HEK293T (cell line): Measurements from ENCODE around the gene MAP3K10.

ENCODE experiments used
- CTCF ChIA-PET: fragments of 350-600 bp; formaldehyde crosslinking; extraction: SDS; loops from one replicate; lab custom pipeline; 2021; ENCODE audit warnings: antibody characterized with exemption, inconsistent platforms; lab: Yijun Ruan, JAX
- POLR2A ChIA-PET: fragments of 350-600 bp; formaldehyde crosslinking; extraction: SDS; loops from one replicate; lab custom pipeline; 2020; ENCODE audit warnings: antibody characterized with exemption, inconsistent platforms; lab: Yijun Ruan, JAX
- DNase-seq: peaks from one replicate; pipeline ENCODE4 v3.0.0; 2012; ENCODE audit warnings: mixed read lengths; ENCODE audit errors: extremely low spot score
- ARNT ChIP-seq: fragments of 450-650 bp; IDR thresholded peaks from 2 replicates; pipeline ENCODE4 v1.6.1; 2017; ENCODE audit warnings: mild to moderate bottlenecking
- BHLHE40 ChIP-seq: fragments of 450-650 bp; IDR thresholded peaks from 2 replicates; pipeline ENCODE4 v1.6.1; 2016; ENCODE audit warnings: mild to moderate bottlenecking, moderate library complexity, borderline replicate concordance
- CTBP1 ChIP-seq: fragments of 450-650 bp; IDR thresholded peaks from 2 replicates; pipeline ENCODE4 v1.6.1; 2016; ENCODE audit warnings: borderline replicate concordance
- ELF4 ChIP-seq: fragments of 450-650 bp; IDR thresholded peaks from 2 replicates; pipeline ENCODE4 v1.6.1; 2017; ENCODE audit warnings: antibody characterized with exemption
- FOXA1 ChIP-seq: fragments of 450-650 bp; IDR thresholded peaks from 2 replicates; pipeline ENCODE4 v1.6.1; 2016; ENCODE audit warnings: mild to moderate bottlenecking
- FOXK2 ChIP-seq: fragments of 450-650 bp; IDR thresholded peaks from 2 replicates; pipeline ENCODE4 v1.6.1; 2016; ENCODE audit warnings: mild to moderate bottlenecking
- FOXM1 ChIP-seq: fragments of 450-650 bp; IDR thresholded peaks from 2 replicates; pipeline ENCODE4 v1.6.1; 2017; ENCODE audit warnings: mild to moderate bottlenecking, borderline replicate concordance
- HDGF ChIP-seq: fragments of 450-650 bp; IDR thresholded peaks from 2 replicates; pipeline ENCODE4 v1.6.1; 2017; ENCODE audit warnings: antibody characterized with exemption, borderline replicate concordance
- L3MBTL2 ChIP-seq: fragments of 450-650 bp; conservative IDR thresholded peaks from 2 replicates; pipeline ENCODE4 v1.6.1; 2016; ENCODE audit warnings: mild to moderate bottlenecking
- LEF1 ChIP-seq: fragments of 450-650 bp; IDR thresholded peaks from 2 replicates; pipeline ENCODE4 v1.6.1; 2017; ENCODE audit warnings: mild to moderate bottlenecking, borderline replicate concordance
- NFRKB ChIP-seq: fragments of 450-650 bp; IDR thresholded peaks from 2 replicates; pipeline ENCODE4 v1.6.1; 2016; ENCODE audit warnings: mild to moderate bottlenecking, moderate library complexity
- SP1 ChIP-seq: fragments of 450-650 bp; IDR thresholded peaks from 2 replicates; pipeline ENCODE4 v1.6.1; 2017
- SUZ12 ChIP-seq: fragments of 450-650 bp; IDR thresholded peaks from 2 replicates; pipeline ENCODE4 v1.6.1; 2016; ENCODE audit warnings: mild to moderate bottlenecking
- TARDBP ChIP-seq: fragments of 450-650 bp; IDR thresholded peaks from 2 replicates; pipeline ENCODE4 v1.6.1; 2016
- ZNF384 ChIP-seq: fragments of 450-650 bp; IDR thresholded peaks from 2 replicates; pipeline ENCODE4 v1.6.1; 2016
- TF ChIP-seq, protein P1 (sequence below): fragments of 450-650 bp; IDR thresholded peaks from 2 replicates; pipeline ENCODE4 v1.6.1; 2016

The MAP3K10 gene

DNA sequence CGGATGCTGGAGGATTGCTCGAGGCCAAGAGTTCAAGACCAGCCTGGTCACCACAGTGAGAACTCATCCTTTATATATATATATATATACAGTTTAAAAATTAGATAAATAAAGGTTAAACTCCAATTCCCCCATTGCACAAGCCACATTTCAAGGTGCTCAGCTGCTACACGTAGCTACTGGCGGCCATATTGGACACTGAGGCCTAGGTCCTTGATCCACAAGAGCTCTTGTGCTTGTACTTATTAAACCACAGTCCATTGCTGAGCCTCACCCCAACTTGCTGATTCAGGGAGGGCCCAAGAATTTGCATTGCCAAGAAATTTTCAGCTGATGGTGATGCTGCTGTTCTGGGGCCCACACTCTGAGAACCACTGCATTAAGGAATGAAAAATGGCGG lies 17.4 kb downstream of the MAP3K10 start:
- no peak for DNase-seq
- POLR2A ChIA-PET: no interaction called here
- no peak for TF ChIP-seq FOXM1
- TF ChIP-seq HDGF: no peak
- no peak for TF ChIP-seq SP1
- no peak for TF ChIP-seq FOXK2
- no peak for TF ChIP-seq ELF4
- no peak for TF ChIP-seq BHLHE40
- no peak for TF ChIP-seq CTBP1
- TF ChIP-seq SUZ12: no peak
- no peak for TF ChIP-seq L3MBTL2
- TF ChIP-seq ZNF384: no peak
- TF ChIP-seq, protein P1, sequence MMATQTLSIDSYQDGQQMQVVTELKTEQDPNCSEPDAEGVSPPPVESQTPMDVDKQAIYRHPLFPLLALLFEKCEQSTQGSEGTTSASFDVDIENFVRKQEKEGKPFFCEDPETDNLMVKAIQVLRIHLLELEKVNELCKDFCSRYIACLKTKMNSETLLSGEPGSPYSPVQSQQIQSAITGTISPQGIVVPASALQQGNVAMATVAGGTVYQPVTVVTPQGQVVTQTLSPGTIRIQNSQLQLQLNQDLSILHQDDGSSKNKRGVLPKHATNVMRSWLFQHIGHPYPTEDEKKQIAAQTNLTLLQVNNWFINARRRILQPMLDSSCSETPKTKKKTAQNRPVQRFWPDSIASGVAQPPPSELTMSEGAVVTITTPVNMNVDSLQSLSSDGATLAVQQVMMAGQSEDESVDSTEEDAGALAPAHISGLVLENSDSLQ: no peak
- no peak for TF ChIP-seq FOXA1
- no peak for TF ChIP-seq ARNT
- TF ChIP-seq LEF1: no peak
- TF ChIP-seq TARDBP: no peak
- no peak for TF ChIP-seq NFRKB
- CTCF ChIA-PET: no interaction called here

DNA sequence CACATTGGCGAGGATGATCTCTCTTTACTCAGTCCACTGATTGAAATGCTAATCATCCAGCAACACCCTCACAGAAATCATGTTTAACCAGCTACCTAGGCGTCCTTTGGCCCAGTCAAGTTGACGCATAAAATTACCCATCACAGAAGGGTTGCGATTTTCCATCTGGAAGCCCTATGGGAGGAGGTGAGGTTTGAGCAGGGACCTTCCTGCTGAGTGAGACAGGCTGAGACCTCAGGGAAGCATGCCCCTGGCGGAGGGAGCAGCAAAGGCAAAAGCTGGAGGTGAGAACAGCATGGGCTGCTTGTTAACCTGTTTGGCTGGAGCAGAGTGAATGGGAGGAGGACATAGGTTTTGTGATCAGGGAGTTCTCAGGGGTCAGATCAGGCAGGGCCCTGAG lies 19.7 kb downstream of the MAP3K10 start:
- TF ChIP-seq HDGF: no peak
- no peak for TF ChIP-seq ARNT
- no peak for TF ChIP-seq FOXA1
- no peak for TF ChIP-seq BHLHE40
- no peak for TF ChIP-seq FOXM1
- no peak for TF ChIP-seq TARDBP
- TF ChIP-seq ZNF384: no peak
- no peak for TF ChIP-seq ELF4
- TF ChIP-seq, protein P1: no peak
- no peak for TF ChIP-seq NFRKB
- TF ChIP-seq FOXK2: no peak
- TF ChIP-seq SUZ12: no peak
- TF ChIP-seq LEF1: no peak
- no peak for TF ChIP-seq L3MBTL2
- TF ChIP-seq SP1: no peak
- no peak for TF ChIP-seq CTBP1
- ChIA-PET CTCF (interaction anchor here (0.6 kb wide), 1 partner anchor 16 kb away, joined by 7 read pairs; no protein-coding TSS in a partner anchor), POLR2A (no interaction called here)
- DNase-seq: no peak

DNA sequence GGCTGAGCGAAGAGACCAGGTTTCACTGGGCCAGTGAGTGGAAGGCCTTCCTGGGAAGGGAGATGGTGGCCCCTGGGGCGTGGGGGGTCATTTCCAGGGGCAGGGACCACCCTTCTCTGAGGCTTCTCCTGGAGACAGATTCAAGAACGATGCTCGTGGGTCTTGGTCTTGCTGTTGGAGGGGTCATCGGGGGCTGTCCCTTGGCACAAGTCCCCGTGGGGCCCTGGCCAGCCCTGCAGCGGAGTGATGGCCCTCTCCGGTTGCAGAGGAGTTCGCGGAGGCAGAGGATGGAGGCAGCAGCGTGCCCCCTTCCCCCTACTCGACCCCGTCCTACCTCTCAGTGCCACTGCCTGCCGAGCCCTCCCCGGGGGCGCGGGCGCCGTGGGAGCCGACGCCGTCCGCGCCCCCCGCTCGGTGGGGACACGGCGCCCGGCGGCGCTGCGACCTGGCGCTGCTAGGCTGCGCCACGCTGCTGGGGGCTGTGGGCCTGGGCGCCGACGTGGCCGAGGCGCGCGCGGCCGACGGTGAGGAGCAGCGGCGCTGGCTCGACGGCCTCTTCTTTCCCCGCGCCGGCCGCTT lies 22.1 kb downstream of the MAP3K10 start:
- POLR2A ChIA-PET: no interaction called here
- TF ChIP-seq NFRKB (no peak), SUZ12 (no peak), BHLHE40 (no peak), ZNF384 (no peak), LEF1 (no peak), CTBP1 (no peak), FOXK2 (no peak), ARNT (no peak), FOXM1 (no peak), HDGF (no peak), ELF4 (no peak), TARDBP (no peak), FOXA1 (no peak), L3MBTL2 (no peak), SP1 (no peak)
- TF ChIP-seq, protein P1: no peak
- no peak for DNase-seq
- CTCF ChIA-PET: no interaction called here

DNA sequence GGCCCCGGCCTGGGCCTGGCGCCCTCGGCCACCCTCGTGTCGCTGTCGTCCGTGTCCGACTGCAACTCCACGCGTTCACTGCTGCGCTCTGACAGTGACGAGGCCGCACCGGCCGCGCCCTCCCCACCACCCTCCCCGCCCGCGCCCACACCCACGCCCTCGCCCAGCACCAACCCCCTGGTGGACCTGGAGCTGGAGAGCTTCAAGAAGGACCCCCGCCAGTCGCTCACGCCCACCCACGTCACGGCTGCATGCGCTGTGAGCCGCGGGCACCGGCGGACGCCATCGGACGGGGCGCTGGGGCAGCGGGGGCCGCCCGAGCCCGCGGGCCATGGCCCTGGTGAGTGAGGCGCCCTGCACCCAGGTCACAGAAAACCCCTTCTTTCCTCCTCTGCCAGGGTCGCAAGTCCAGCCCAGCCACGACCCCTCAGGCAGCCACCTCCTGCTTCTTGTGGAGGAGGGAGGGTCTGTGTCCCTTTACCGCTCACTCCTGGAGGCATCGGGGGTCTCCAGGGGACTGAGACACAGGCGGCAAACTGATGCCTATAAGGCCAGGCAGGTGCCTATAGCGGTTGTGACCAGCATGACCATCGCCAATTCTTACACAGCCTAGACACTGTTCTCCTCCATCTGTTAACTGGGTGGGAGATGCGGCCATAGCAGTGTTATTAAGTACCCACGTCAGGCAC lies 22.8 kb downstream of the MAP3K10 start:
- no peak for DNase-seq
- POLR2A ChIA-PET: no interaction called here
- CTCF ChIA-PET: no interaction called here
- TF ChIP-seq TARDBP (no peak), CTBP1 (no peak), FOXM1 (no peak), ELF4 (no peak), FOXA1 (no peak), LEF1 (no peak), BHLHE40 (no peak), HDGF (no peak), SUZ12 (no peak), ARNT (no peak), ZNF384 (no peak)
- TF ChIP-seq, protein P1: no peak

DNA sequence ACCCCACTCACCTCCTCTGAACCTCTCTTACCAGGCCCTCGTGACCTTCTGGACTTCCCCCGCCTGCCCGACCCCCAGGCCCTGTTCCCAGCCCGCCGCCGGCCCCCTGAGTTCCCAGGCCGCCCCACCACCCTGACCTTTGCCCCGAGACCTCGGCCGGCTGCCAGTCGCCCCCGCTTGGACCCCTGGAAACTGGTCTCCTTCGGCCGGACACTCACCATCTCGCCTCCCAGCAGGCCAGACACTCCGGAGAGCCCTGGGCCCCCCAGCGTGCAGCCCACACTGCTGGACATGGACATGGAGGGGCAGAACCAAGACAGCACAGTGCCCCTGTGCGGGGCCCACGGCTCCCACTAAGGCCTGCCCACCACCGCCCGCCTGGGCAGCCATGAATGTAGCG lies 23.7 kb downstream of the MAP3K10 start:
- CTCF ChIA-PET: no interaction called here
- no peak for DNase-seq
- TF ChIP-seq FOXM1: no peak
- no peak for TF ChIP-seq L3MBTL2
- TF ChIP-seq LEF1: no peak
- TF ChIP-seq ZNF384: no peak
- no peak for TF ChIP-seq BHLHE40
- TF ChIP-seq, protein P1: no peak
- TF ChIP-seq FOXK2: no peak
- no peak for TF ChIP-seq NFRKB
- POLR2A ChIA-PET: interaction anchor here (0.6 kb wide), 1 partner anchor 444 kb away, joined by 3 read pairs; no protein-coding TSS in a partner anchor
